ENCODE results near the gene DOCK2.

DNA sequence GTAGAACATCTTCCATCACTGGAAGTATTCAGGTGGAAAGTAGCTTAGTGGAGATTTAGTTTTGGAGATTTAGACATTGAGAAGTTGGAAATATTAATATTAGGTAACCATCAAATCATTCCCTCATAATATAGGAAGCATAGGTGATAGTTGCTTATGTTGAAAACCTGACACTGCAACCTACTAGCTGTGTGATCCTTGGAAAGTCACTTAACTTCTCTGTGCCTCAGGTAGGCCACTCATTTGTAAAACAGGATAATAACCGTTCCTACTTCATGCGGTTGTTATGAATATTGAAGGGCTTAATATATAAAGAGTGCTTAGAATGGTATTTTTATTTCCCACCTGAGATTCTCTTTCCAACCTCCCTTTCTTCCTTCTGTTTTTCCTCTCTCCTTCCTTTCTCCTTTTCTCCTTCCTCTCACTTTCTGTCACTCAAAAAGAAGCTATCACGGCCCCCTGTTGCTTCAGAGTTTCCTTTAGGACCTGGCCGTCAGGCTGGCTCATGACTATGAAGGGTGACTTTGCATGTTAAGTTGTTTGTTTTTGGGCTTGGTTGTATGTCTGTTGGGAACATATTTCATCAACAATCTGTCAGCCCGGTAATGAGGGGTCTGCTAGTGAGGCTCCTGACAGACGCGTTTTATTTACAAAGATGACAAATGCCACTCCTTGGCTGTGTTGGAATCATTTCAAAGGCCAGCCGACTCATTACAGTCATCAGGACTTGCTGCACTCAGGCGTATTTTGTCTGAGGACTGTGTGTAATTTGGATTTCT, 31.0 kb downstream of the DOCK2 start:
- TF ChIP-seq, protein P1, sequence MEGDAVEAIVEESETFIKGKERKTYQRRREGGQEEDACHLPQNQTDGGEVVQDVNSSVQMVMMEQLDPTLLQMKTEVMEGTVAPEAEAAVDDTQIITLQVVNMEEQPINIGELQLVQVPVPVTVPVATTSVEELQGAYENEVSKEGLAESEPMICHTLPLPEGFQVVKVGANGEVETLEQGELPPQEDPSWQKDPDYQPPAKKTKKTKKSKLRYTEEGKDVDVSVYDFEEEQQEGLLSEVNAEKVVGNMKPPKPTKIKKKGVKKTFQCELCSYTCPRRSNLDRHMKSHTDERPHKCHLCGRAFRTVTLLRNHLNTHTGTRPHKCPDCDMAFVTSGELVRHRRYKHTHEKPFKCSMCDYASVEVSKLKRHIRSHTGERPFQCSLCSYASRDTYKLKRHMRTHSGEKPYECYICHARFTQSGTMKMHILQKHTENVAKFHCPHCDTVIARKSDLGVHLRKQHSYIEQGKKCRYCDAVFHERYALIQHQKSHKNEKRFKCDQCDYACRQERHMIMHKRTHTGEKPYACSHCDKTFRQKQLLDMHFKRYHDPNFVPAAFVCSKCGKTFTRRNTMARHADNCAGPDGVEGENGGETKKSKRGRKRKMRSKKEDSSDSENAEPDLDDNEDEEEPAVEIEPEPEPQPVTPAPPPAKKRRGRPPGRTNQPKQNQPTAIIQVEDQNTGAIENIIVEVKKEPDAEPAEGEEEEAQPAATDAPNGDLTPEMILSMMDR (IDR thresholded peaks at IDR 0.05), result no peak
- TF ChIP-seq ZFX (IDR thresholded peaks at IDR 0.05; ENCODE audit: borderline replicate concordance), result no peak
